ENCODE measurements around the gene FBXL13.
"Not testable (repeated sequence)": the region's sequence is repeated elsewhere in the genome, so short reads cannot be mapped to it uniquely, and the experiment has no call there.

Gene FBXL13

DNA sequence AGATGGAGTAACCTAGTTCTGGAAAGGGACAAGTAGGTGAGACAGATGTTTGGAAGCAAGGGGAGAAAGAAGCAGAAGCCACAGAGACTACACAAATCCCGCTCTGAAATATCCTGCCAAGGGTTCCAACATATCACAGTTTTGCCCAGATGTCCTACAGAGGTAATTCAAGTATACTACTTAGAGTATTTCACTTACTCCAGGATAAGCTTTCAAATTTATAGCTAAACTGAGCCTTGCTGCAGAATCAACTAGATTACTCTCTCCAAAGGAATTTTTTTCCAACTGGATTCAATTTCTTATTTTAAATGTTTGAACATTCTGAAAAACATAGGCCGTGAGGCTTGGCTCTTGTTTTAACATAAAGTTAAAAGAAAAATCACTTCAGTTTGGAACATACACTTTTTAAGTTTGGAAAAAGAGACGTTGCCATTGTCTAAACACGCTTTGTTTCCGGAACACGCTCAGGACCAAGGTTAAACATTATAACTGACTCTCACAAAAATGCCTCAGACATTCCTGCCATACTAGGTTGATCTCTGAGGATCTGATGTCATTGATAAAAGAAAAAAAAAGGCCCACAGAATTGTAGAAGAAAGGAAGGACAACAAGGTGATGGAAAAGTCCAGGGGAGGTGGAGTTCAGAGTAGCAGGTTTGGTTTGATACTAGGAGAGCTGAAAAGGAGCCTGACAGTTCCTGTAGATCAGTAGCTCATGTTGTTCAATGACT is 251.0 kb downstream of the FBXL13 start:
- DNase-seq = no peak

DNA sequence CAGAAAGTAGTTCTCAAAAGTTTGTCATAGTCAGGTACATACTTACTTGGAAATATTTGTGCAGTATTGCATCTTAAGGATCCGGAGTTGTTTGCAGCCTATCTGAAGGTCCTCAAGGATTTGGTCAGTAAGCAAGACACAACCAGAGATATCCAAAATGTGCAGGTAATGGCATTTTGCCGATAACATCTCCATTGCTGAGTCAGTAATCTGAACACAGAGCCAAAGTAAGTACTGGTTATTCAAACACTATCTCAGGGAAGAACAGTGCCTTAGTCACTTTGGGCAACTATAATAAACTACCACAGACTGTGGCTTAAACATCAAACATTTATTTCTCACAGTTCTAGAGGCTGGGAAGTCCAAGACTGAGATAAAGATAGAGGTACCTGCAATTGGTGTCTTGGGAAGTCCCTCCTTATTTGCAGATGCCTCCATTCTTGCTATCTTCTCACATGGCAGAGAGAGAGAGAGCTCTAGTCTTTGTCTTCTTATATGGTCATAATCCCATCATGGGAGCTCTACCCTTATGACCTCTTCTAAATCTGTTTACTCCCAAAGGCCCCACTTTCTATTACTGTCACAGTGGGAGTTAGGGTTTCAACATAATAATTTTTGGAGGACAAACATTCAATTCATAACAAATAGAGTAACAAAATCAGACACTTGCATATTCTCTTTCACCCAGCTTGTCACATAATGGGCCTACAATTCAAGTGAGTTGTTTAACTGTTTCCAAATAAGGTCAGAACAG is 252.4 kb downstream of the FBXL13 start:
- DNase-seq = no peak

DNA sequence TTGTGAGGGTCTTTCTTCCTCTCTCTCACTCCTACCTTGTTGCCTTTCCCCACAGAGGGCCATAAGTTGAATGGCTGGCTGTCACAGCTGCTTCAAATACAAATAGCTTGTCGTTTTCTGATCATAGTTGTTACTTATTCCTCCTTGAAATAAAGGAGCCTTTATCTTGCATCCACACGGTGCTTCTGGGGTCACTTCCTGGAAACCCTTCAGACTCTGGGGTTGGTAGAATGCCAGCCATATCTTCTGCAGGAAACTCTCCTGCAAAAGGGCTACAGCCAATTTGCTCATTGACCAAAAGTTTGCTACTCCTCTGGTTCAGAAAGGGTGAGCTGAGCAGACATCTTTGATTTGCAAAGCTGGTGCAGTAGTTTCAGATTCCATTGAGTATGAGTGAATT is 255.4 kb downstream of the FBXL13 start:
- DNase-seq = no peak

DNA sequence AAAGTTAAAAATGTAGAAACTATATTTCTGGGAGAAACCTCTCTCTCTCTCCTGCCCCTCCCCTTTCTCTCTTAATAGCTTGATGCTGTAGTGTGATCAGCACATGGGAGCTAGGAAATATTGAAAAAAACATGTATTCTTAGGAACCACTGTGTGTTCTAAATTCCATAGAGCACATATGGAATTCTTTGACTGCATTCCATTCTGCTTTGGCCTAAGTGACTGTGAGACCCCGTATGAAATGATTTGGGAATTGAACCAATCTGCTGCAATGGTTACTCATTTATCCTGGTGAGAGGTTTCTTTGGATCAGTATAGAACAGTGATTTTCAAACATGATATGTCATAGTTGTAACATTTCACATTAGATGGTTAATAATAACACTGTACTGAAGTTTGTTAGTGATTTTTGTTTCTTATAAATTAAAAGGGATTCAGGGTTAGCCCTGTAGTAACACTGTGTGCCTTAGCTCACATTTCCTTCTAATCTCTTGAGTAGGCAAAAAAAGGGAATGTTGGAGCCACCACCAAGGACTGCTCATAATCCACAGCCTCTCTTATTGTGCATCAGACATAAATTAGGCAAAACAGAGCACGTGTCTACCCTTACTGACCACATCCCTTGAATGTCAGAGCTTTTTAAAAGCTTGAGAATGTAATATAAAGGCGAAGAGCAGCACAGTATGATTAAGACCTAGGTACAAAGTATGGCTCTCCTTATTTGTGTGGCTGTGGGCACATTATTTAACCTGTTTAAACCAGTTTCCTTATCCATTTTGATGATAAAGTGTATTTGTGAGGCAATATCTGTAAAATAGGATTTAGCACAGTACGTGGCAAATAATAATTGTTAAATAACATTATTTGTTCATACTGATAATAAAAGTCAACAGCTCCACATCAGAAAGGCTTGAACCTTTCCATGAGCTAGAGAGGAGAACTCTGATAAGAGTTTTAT is 256.7 kb downstream of the FBXL13 start:
- no peak for DNase-seq

DNA sequence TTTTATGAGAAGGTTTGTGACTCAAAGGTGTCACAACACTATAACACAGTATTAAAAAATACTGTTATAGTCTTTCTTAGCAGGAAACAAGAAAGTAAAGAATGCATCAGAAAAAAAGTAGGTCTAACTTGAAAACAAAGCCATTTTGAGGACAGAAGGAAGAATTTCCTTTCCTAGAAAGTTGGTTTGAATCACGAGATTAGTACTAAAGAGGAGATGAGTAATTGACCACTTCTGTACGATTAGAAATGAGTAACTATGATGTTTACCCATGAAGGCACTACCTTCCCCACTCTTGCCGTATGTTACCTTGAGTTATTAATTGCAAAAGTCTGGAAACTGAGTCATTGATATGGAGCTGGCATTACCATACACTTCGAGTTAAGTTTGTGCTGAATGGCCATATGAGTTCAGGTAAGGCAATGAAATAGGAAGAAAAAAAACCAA is 260.5 kb downstream of the FBXL13 start:
- DNase-seq = no peak

DNA sequence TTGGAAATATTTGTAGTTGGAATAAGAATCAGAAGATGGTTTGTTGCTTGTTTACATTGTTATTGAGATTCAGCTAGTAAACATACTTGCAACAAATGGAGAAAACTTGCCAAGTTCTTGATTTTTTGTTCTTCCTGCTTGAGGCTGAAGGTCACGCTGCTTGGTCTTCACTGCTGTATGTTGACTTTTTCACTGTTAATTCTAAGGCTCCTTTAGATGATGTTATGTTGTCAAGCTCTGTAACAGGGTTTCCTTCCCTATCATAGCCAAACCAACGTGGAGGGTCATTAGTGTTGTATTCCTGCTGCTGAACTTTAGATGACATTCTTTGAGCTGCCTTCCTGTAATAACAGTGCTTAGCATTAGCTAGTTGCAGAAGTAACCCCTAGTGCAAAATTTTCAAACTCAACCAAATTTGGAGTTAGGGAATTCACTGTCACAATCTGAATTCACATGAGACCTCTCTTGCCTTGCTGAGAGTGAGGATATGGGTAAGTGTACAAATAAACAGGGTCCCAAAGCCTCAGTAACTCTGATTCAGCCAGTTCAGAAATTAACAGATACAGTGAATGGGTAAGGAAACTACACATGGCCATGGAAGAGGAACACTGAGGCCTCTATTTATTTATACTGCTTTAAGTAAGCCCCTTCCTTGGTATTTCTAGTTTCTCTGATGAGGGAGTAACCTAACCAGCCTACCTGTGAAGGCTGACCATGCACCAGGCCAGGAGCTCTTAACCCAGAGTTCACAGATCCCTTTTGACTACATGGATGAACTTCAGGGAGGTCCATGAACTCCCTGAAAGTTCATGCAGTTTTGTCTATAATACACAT is 261.2 kb downstream of the FBXL13 start:
- no peak for DNase-seq

DNA sequence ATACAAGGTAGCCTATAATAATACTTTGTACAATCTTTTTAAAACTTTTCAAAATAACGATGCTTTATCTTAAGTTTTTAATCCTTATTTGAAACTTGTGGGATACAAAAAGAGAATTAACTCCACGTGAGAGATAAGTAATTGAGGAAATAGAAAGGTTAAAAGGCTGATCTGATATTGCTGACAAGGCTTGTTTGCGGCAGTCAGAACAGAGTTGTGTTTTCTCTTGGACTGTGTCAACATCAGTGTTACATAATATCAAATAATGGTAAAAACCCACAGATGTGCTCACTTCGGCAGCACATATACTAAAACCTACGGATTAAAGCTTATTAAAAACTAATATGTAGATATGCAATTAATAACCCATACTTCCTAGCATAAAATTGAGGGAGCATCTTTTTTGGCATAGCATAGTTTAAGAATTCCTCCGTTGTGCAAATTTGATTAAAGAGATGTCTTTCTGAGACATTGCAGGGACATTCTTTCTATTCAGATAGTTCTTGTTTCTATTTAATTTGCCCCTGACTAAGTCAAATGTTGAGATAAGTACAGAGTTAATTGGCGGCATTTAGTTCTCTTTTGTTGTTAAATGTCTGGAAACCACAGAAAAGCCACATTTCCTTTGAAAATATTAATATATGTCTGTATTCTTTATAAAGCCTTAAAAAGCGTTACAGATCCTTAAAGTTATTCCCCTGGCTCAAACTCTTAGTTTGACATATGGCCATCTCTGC is 262.5 kb downstream of the FBXL13 start:
- no peak for DNase-seq

DNA sequence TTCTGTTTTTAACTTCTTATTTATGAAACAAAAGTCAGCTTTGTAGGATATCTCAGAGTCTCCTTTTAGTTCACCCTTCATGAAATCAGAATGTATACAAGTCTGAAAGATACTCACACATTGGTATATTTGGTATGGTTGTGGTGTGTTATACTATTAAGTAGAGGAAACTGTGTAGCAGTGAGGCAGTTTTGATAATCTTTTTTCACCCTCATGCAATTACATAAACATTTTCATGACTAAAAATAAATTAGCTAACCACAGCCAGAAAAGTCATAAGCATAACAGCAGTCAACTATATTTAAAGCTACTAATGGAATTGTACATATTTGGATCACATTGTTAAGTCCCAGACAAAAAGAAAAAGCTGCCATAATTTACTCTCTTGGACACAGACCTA is 263.7 kb downstream of the FBXL13 start:
- DNase-seq = no peak

DNA sequence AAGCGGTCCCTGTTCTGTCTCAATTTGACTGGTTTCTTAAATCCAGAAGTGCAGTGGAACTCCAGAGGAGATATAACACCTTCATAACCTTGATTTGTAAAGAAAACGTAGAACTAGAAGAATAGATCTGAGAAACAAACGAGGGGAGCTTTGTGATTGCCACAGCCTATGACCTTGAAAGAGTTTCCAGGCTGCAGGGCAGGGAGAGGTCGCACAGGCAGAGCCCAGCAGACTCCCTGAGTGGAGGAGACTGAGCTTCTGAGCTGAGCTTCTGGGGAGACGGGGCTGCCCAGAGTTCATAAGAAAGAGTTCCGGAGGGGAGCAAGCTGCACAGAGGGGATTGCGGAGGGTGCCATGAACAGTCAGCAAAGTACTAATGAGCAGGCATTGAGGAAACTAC is 268.0 kb downstream of the FBXL13 start:
- no peak for DNase-seq

DNA sequence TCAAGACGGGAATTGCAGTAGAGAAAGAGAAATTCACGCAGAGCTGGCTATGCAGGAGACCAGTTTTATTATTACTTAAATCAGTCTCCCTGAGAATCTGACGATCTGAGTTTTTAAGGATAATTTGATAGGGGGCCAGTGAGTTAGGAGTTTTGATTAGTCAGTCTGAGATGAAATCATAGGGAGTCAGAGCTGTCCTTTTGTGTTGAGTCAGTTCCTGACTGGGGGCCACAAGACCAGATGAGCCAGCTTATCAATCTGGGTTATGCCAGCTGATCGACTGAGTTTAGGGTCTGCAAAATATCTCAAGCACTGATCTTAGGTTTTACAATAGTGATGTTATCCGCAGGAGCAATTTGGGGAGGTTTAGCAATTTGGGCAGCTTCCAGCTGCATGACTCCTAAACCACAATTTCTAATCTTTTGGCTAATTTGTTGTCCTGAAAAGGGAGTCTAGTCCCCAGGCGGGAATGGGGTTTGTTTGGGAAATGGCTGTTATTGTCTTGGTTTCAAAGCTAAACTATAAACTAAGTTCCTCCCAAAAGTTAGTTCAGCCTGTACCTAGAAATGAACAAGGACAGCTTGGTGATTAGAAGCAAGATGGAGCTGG is 278.5 kb downstream of the FBXL13 start:
- not testable (repeated sequence) for DNase-seq

DNA sequence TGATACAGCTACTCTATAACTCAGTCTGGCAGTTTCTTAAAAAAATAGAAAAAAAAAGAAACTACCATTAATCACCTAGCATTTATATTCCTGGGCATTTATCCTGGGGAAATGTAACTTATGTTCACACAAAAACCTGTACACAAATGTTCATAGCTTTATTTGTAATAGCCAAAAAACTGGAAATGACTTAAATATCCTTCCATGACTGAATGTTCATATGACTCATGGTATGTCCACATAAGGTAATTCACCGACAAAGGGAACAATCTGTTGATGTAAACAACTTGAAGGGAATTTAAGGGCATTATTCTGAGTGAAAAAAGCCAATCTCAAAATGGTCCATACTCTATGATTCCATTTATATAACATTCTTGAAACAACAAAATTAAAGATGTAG is 280.0 kb downstream of the FBXL13 start:
- DNase-seq = not testable (repeated sequence)

DNA sequence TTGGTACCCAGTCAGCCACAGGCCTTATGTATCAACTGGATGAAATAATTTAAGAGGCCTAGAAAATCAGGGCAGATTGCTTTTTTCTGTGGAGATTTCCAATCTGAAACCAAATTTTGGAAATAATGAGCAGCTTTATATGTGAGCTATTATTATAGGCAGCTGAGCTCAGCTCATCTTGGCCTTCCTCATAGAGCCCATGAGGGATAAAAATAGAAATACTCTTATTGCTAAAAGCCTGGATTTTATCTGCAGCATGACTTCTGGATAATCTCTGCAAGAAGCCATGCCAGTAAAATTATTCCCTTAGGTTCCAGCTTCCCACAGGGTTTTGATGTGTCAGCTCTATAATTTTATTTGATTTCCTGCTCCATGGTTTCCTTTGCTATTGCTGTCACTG is 282.8 kb downstream of the FBXL13 start:
- not testable (repeated sequence) for DNase-seq

DNA sequence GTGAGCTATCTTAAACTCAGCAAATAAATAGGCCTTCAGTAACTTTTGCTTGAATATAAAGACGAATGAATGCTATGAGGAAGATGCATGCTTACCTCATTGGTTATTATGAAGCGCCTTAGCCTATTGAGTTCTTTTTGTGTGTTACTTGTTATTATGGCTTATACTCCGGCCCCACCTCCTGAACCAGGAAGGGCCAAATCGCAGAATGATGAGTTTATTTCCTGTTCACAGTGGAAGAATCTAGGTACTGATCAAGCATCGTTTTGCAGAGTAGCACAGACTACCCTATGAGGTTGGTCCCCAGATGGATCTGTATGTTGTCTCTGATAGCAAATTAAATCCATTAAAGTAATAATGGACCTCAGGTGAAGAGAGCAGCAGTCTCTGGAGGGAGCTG is 283.2 kb downstream of the FBXL13 start:
- DNase-seq = not testable (repeated sequence)

DNA sequence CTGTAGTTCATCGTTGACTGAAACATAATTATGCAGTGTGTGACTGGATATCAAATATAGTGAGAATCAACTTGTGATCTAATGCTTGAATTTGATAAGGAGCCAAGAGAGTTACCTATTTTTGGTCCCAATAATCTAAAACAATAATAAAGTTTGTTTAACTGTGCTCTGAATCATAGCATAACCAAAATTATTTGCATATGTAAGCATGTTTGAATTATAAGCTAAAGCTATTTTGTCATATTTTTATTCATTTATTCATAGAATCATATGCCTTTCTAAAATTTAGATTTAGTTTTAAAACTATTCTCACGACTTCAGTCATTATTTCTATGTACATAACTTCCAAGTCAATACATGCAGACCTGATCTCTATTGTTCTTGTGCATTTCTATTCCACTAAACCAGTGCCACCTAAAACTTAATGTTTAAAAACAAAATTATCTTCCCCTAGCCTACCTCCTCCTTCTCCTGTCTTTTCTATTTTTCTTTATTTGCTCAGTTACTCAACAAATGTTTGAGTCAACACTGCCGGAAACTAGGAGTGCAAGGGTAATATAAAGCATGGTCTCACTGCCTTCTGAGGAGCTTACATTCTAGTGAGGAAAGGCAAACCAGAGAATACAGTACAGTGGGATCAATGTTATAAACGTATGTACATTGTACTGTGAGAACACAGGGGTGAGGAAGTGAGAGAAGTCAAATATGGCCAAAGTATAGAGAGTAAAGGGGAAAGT is 284.1 kb downstream of the FBXL13 start:
- not testable (repeated sequence) for DNase-seq

DNA sequence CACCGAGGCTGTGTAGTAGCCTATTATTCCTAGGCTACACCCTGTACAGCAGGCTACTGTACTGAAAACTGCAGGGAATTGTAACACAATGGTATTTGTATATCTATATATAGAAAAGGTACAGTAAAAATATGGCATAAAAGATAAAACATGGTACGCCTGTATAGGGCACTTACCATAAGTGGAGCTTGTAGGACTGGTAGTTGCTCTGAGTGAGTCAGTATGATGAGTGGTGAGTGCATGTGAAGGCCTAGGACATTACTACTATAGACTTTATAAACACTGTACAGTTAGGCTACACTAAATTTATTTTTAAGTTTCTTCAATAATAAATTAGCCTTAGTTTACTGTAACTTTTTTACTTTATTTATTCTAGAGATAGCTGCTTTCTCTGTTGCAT is 285.8 kb downstream of the FBXL13 start:
- DNase-seq = not testable (repeated sequence)

DNA sequence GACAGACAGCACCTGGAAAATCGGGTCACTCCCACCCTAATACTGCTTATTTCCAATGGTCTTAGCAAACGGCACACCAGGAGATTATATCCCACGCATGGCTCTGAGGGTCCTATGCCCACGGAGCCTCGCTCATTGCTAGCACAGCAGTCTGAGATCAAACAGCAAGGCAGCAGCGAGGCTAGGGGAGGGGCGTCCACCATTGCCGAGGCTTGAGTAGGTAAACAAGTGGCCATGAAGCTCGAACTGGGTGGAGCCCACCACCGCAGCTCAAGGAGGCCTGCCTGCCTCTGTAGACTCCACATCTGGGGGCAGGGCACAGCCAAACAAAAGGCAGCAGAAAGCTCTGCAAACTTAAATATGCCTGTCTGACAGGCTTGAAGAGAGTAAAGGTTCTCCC is 293.7 kb downstream of the FBXL13 start:
- DNase-seq = not testable (repeated sequence)

DNA sequence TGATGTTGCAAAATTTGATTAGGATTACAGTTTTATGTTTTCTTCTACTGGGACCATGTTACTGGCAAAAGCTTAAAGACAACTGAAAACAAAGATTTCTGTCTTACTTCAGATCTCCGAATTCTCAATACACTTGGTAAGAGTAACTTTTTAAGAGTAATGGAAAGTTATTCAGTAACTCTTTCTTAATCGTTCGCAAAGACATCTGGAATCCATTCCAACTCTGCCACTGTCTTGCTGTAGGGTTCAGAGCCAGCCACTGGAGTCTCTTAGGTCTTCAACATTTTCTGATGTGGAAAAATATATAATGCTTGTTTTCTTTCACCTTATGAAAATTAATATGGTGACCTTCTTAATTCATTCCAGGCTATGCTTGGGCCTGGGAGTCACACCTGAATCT is 295.9 kb downstream of the FBXL13 start:
- not testable (repeated sequence) for DNase-seq

DNA sequence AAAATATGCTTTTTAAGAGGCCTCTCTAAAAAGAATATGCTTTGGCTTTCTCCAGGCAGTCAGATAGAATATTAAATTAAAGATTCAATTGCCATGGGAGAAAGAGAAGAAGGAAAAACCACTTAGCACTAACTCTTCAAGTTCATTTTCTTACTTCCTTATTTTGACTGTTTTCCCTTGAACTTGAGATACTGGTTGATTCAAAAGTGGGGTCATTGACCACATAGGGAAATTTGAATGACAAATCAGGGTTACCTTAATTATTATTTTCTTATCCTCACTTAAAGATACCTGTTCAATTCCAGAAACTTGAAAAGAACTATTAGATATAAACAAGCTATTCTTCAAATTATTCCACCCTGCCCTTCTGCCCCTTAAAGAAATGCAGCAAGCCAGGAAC is 298.4 kb downstream of the FBXL13 start:
- DNase-seq = not testable (repeated sequence)

DNA sequence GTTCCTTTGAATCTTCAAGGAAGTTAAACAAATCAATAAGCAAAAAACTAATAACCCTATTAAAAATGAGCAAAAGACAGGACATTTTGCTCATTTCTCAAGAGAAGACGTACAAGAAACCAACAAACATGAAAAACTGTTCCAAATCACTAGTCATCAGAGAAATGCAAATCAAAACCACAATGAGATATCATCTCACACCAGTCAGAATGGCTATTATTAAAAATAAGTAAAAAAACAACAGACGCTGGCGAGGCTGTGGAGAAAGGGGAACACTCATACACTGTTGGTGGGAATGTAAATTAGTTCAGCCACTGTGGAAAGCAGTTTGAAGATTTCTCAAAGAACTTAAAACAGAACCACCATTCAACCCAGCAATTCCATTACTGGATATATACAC is 304.1 kb downstream of the FBXL13 start:
- not testable (repeated sequence) for DNase-seq
